GM12864 (cell line): Measurements from ENCODE around the gene CTSF.
"Not testable (repeated sequence)": the region's sequence is repeated elsewhere in the genome, so short reads cannot be mapped to it uniquely, and the experiment has no call there.

Experiments used
- DNase-seq: peaks from one replicate; pipeline ENCODE4 v3.0.0-alpha.2; 2011; ENCODE audit warnings: low read depth
- H3K4me3 ChIP-seq: 2 replicates; pipeline ENCODE4 v1.5.1; 2011; ENCODE audit warnings: mild to moderate bottlenecking, low read depth, low read length, control low read depth
- TF ChIP-seq, protein P1 (sequence below): IDR thresholded peaks from 2 replicates; pipeline ENCODE4 v1.5.1; 2011; ENCODE audit warnings: low read depth, mild to moderate bottlenecking, moderate library complexity, low read length, control low read depth, inconsistent platforms; ENCODE audit errors: missing control alignments

The CTSF gene

DNA sequence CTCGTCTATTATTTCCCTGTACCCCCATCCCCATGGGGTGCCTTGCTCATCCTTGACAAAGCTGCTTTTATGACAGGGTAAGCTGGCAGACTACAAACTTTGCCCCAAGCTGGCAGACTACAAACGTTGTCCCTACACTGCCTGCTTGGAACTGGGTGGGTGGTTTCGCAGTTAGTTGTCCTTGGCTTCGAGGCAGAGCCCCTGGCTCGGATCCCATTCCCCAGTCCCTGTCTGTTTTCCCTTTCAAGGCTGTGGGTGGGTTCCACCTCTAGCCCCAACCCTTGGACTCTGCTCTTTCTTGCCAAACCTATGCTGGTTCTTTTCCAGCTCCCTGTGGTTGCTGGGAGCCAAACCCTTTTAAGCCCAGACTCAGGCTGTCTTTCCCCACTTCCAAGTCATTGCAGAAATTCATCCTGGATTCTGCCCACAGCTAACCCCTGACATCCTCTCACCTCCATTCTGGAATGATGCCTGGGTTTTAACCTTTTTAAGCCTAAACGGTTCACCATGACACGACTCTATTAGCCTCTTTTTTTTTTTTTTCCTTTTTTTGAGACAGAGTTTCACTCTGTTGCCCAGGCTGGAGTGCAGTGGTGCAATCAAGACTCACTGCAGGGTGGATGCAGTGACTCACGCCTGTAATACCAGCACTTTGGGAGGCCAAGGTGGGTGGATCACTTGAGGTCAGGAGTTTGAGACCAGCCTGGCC is 38.9 kb upstream of the CTSF start:
- TF ChIP-seq, protein P1, sequence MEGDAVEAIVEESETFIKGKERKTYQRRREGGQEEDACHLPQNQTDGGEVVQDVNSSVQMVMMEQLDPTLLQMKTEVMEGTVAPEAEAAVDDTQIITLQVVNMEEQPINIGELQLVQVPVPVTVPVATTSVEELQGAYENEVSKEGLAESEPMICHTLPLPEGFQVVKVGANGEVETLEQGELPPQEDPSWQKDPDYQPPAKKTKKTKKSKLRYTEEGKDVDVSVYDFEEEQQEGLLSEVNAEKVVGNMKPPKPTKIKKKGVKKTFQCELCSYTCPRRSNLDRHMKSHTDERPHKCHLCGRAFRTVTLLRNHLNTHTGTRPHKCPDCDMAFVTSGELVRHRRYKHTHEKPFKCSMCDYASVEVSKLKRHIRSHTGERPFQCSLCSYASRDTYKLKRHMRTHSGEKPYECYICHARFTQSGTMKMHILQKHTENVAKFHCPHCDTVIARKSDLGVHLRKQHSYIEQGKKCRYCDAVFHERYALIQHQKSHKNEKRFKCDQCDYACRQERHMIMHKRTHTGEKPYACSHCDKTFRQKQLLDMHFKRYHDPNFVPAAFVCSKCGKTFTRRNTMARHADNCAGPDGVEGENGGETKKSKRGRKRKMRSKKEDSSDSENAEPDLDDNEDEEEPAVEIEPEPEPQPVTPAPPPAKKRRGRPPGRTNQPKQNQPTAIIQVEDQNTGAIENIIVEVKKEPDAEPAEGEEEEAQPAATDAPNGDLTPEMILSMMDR, result no peak
- no peak for DNase-seq
- no peak overlapping the region for H3K4me3 ChIP-seq

DNA sequence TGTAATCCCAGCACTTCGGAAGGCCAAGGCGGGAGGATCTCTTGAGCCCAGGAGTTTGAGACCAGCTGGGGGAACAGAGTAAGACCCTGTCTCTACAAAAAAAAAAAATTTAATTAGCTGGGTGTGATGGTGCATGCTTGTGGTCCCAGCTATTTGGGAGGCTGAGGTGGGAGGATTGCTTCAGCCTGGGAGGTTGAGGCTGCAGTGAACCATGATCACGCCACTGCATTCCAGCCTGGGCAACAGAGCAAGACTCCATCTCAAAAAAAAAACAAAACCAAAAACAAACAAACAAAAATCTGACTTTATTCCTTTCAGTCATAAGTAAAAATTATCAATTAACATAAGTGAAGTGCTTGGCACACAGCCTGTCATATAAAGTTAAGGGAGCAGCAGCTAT is 38.2 kb upstream of the CTSF start:
- not testable (repeated sequence) for DNase-seq, H3K4me3 ChIP-seq

DNA sequence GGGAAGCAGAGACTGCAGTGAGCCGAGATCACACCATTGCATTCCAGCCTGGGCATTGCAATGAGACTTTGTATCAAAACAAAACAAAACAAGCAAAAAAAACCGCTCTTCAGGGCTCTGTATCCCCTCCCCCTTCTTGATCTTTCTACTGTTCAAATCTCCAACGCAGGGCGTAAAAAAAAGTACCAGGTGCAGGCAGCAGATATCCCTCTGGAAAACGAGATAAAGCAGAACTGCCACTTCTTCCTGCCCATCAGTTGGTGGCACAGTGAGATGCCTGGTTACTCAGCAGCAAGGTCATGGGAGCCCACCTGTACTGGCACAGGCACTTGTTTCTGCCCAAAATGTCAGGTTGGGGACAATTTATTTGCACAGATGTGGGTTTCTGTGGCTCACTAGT is 35.7 kb upstream of the CTSF start:
- no peak for DNase-seq
- H3K4me3 ChIP-seq, result no peak overlapping the region
- TF ChIP-seq, protein P1, result no peak

DNA sequence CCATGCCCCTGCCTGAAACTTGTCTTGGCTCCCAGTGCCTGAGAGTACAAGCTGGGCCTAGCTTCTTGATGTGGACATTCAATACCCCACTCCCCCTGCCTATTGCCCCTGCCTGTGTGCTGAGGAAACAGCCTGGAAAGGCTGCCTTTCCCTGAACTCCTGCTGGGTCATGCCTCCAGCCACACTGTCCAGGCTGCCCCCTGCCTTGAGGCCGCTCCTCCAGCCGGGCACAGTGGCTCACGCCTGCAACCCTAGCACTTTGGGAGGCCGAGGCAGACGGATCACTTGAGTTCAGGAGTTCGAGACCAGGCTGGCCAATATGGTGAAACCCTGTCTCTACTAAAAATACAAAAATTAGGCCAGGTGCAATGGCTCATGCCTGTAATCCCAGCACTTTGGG is 34.7 kb upstream of the CTSF start:
- TF ChIP-seq, protein P1, result no peak
- no peak for DNase-seq
- no peak overlapping the region for H3K4me3 ChIP-seq

DNA sequence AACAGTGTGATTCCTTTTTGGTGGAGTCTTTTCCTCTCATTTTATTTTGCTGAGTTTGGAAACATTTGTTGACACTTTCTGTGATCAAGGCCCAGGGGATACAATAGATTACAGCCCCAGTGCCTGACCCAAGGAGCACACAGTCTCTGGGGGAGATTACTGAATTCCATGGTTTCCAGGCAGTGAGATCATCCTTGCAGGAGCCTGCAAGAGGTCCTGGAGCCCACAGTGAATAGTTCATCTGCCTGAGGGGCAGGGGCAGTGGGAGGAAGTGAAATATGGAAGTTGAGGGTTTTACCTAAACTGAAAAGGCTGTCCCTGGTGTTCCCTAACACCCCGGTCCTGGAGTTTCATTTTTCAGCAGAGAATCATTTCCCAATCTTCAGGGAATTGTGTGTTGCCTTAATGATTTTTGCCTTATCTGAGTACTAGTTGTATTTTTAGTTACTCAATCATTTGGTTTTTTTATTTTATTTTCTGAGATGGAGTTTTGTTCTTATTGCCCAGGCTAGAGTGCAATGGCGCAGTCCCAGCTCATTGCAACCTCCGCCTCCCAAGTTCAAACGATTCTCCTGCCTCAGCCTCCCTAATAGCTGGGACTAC is 32.3 kb upstream of the CTSF start:
- TF ChIP-seq, protein P1, result no peak
- no peak for DNase-seq
- no peak overlapping the region for H3K4me3 ChIP-seq

DNA sequence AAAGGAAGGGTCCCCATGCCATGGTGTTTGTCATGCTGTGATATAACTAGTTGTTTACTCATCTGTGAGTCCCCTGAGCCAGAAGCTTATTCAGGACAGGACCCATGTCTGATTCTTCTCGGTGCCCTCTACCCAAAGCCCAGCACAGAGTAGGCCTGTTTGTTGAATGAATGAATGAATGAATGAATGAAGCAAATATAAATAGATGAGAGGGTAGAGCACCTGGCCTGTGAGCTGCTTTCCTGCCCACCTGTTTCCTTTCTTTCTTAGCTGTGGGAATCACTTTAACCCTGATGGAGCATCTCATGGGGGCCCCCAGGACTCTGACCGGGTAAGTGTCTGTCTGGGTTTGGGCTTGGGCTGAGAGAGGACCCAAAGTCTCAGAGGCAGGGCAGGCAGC is 31.8 kb upstream of the CTSF start:
- DNase-seq, result no peak
- H3K4me3 ChIP-seq, result no peak overlapping the region
- TF ChIP-seq, protein P1, result no peak

DNA sequence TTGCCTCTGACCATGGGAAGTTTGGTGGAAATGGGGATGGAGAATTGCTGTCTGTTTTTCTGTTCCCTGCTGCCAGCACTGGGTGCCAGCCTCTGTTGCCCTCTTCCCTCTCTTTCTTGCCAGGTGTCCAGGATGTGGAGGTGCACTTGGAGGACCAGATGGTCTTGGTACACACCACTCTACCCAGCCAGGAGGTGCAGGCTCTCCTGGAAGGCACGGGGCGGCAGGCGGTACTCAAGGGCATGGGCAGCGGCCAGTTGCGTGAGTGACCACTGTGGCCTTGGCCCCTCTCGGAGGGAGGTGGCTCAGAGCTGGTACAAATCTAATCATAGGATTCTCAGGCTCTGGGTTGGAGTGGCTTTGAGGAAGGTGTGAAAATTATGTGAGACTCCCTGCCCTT is 30.6 kb upstream of the CTSF start:
- TF ChIP-seq, protein P1, result no peak
- no peak overlapping the region for H3K4me3 ChIP-seq
- no peak for DNase-seq
